ENCODE measurements around the gene TRIM69.

Gene TRIM69

GRCh38 chr15:44811337-44811736 is 75.0 kb downstream of the TRIM69 start:
- Histone ChIP-seq H3K9me2 (replicated peaks; ENCODE audit: insufficient read depth, low read length) (no peaks in the 10 kb centered on the region), H3K27me3 (ENCODE audit: low read length) (no peaks in the 10 kb centered on the region), H3K27ac (ENCODE audit: low read depth, low read length) (no peak overlapping the region), H3K9me3 (ENCODE audit: insufficient read depth, low read length) (no peaks in the 10 kb centered on the region), H2AFZ (ENCODE audit: low read depth, low read length, severe bottlenecking) (no peak overlapping the region), H3F3A (ENCODE audit: insufficient read depth) (no peaks in the 10 kb centered on the region), H3K9ac (ENCODE audit: low read length) (no peak overlapping the region), H3K4me3 (ENCODE audit: insufficient read depth, low read length, poor library complexity, severe bottlenecking) (no peak overlapping the region), H4K20me1 (ENCODE audit: low read depth, low read length) (no peaks in the 10 kb centered on the region), H3K36me3 (ENCODE audit: low read length) (no peaks in the 10 kb centered on the region), H3K4me2 (ENCODE audit: low read depth, low read length, poor library complexity, severe bottlenecking) (no peak overlapping the region), H3K79me2 (ENCODE audit: insufficient read depth, low read length) (no peaks in the 10 kb centered on the region)
- TF ChIP-seq CTCF (IDR thresholded peaks at IDR 0.05; ENCODE audit: insufficient read depth, low read length, poor library complexity, severe bottlenecking): no peak
- no peak for TF ChIP-seq EZH2phosphoT487 (conservative IDR thresholded peaks at IDR 0.05; ENCODE audit: low read length)

- Histone ChIP-seq H3K9me3 (ENCODE audit: insufficient read depth, low read length) (no peaks in the 10 kb centered on the region), H3K9ac (ENCODE audit: low read length) (no peak overlapping the region), H3K4me2 (ENCODE audit: low read depth, low read length, poor library complexity, severe bottlenecking) (no peak overlapping the region), H3K36me3 (ENCODE audit: low read length) (no peaks in the 10 kb centered on the region), H3F3A (ENCODE audit: insufficient read depth) (no peaks in the 10 kb centered on the region), H3K4me3 (ENCODE audit: insufficient read depth, low read length, poor library complexity, severe bottlenecking) (no peak overlapping the region), H2AFZ (ENCODE audit: low read depth, low read length, severe bottlenecking) (no peak overlapping the region), H3K27ac (ENCODE audit: low read depth, low read length) (no peak overlapping the region), H3K27me3 (ENCODE audit: low read length) (no peaks in the 10 kb centered on the region), H3K9me2 (replicated peaks; ENCODE audit: insufficient read depth, low read length) (no peaks in the 10 kb centered on the region), H3K79me2 (ENCODE audit: insufficient read depth, low read length) (no peaks in the 10 kb centered on the region), H4K20me1 (ENCODE audit: low read depth, low read length) (no peaks in the 10 kb centered on the region)
- TF ChIP-seq EZH2phosphoT487 (conservative IDR thresholded peaks at IDR 0.05; ENCODE audit: low read length) (no peak), CTCF (IDR thresholded peaks at IDR 0.05; ENCODE audit: insufficient read depth, low read length, poor library complexity, severe bottlenecking) (no peak)
These were observed 75.7 kb downstream of the TRIM69 start for GRCh38 chr15:44812029-44812517.

GRCh38 chr15:44813231-44813630 is 76.9 kb downstream of the TRIM69 start:
- Histone ChIP-seq H3K9me3 (ENCODE audit: insufficient read depth, low read length) (no peaks in the 10 kb centered on the region), H3K9ac (ENCODE audit: low read length) (no peak overlapping the region)

More at GRCh38 chr15:44813231-44813630, 76.9 kb downstream of the TRIM69 start:
- no peak for TF ChIP-seq EZH2phosphoT487 (conservative IDR thresholded peaks at IDR 0.05; ENCODE audit: low read length)
- TF ChIP-seq CTCF (IDR thresholded peaks at IDR 0.05; ENCODE audit: insufficient read depth, low read length, poor library complexity, severe bottlenecking): no peak
- Histone ChIP-seq H3K9me2 (replicated peaks; ENCODE audit: insufficient read depth, low read length) (no peaks in the 10 kb centered on the region), H3K4me3 (ENCODE audit: insufficient read depth, low read length, poor library complexity, severe bottlenecking) (no peak overlapping the region), H3K27ac (ENCODE audit: low read depth, low read length) (no peak overlapping the region), H2AFZ (ENCODE audit: low read depth, low read length, severe bottlenecking) (no peak overlapping the region), H4K20me1 (ENCODE audit: low read depth, low read length) (no peaks in the 10 kb centered on the region), H3K27me3 (ENCODE audit: low read length) (no peaks in the 10 kb centered on the region), H3K79me2 (ENCODE audit: insufficient read depth, low read length) (no peaks in the 10 kb centered on the region), H3K4me2 (ENCODE audit: low read depth, low read length, poor library complexity, severe bottlenecking) (no peak overlapping the region), H3K36me3 (ENCODE audit: low read length) (no peaks in the 10 kb centered on the region), H3F3A (ENCODE audit: insufficient read depth) (no peaks in the 10 kb centered on the region)
